Trophoblast cell (in vitro differentiated cells and primary cell): ENCODE results near the gene EME1.
"Not testable (repeated sequence)": the region's sequence is repeated elsewhere in the genome, so short reads cannot be mapped to it uniquely, and the experiment has no call there.

Experiments used
- DNase-seq, 2 donors: peaks; one replicate each; pipeline ENCODE4 v3.0.0-alpha.2; 2016
- H2AFZ ChIP-seq: 2 replicates; pipeline ENCODE4 v1.6.1; 2013; ENCODE audit warnings: low read length, moderate library complexity, mild to moderate bottlenecking; ENCODE audit not compliant: insufficient read depth, poor library complexity
- H2AK5ac ChIP-seq: 2 replicates; pipeline ENCODE4 v1.6.1; 2013; ENCODE audit warnings: mild to moderate bottlenecking, low read length
- H2BK120ac ChIP-seq: 2 replicates; pipeline ENCODE4 v1.6.1; 2013; ENCODE audit warnings: low read length, mild to moderate bottlenecking, moderate library complexity; ENCODE audit not compliant: insufficient read depth, poor library complexity
- H2BK12ac ChIP-seq: 2 replicates; pipeline ENCODE4 v1.6.1; 2013; ENCODE audit warnings: mild to moderate bottlenecking, low read length, moderate library complexity
- H2BK5ac ChIP-seq: 2 replicates; pipeline ENCODE4 v1.6.1; 2013; ENCODE audit warnings: low read length, low read depth, moderate library complexity, mild to moderate bottlenecking; ENCODE audit not compliant: poor library complexity
- H3K14ac ChIP-seq: 2 replicates; pipeline ENCODE4 v1.6.1; 2013; ENCODE audit warnings: mild to moderate bottlenecking, low read length
- H3K18ac ChIP-seq: 2 replicates; pipeline ENCODE4 v1.6.1; 2013; ENCODE audit warnings: mild to moderate bottlenecking, low read length
- H3K23ac ChIP-seq: 2 replicates; pipeline ENCODE4 v1.6.1; 2013; ENCODE audit warnings: low read length
- H3K27ac ChIP-seq: 2 replicates; pipeline ENCODE4 v1.5.1; 2013; ENCODE audit warnings: low read depth, mild to moderate bottlenecking, inconsistent platforms, low read length, moderate library complexity
- H3K27me3 ChIP-seq: 2 replicates; pipeline ENCODE4 v1.6.1; 2013; ENCODE audit warnings: inconsistent platforms, mild to moderate bottlenecking, low read length, moderate library complexity; ENCODE audit not compliant: insufficient read depth
- H3K36me3 ChIP-seq, 2 experiments: 1 replicate in 1 of 2; 2 replicates in 1 of 2; pipeline ENCODE4 v1.6.1; 2013; ENCODE audit warnings: low read length in 2 of 2, mild to moderate bottlenecking in 2 of 2, moderate library complexity in 1 of 2; ENCODE audit not compliant: insufficient read depth in 2 of 2, control insufficient read depth in 1 of 2
- H3K4ac ChIP-seq: 2 replicates; pipeline ENCODE4 v1.6.1; 2013; ENCODE audit warnings: low read depth, mild to moderate bottlenecking, low read length, moderate library complexity
- H3K4me1 ChIP-seq, 2 experiments: 1 replicate in 1 of 2; 2 replicates in 1 of 2; pipeline ENCODE4 v1.6.1; 2013; ENCODE audit warnings: low read length in 2 of 2, mild to moderate bottlenecking in 2 of 2, moderate library complexity in 1 of 2; ENCODE audit not compliant: insufficient read depth in 2 of 2, control insufficient read depth in 1 of 2
- H3K4me2 ChIP-seq: 2 replicates; pipeline ENCODE4 v1.6.1; 2013; ENCODE audit warnings: inconsistent platforms, mild to moderate bottlenecking, low read length, moderate library complexity
- H3K4me3 ChIP-seq: 2 replicates; pipeline ENCODE4 v1.5.1; 2013; ENCODE audit warnings: mild to moderate bottlenecking, low read depth, low read length, inconsistent platforms
- H3K79me1 ChIP-seq: one replicate; pipeline ENCODE4 v1.6.1; 2013; ENCODE audit warnings: low read length
- H3K79me2 ChIP-seq: 2 replicates; pipeline ENCODE4 v1.6.1; 2013; ENCODE audit warnings: low read length, mild to moderate bottlenecking; ENCODE audit not compliant: control insufficient read depth, insufficient read depth, poor library complexity
- H3K9ac ChIP-seq: 2 replicates; pipeline ENCODE4 v1.6.1; 2013; ENCODE audit warnings: mild to moderate bottlenecking, low read length
- H3K9me3 ChIP-seq: 2 replicates; pipeline ENCODE4 v1.6.1; 2013; ENCODE audit warnings: low read depth, mild to moderate bottlenecking, control low read depth, inconsistent platforms, low read length; ENCODE audit not compliant: insufficient read depth
- H4K12ac ChIP-seq: 2 replicates; pipeline ENCODE4 v1.6.1; 2013; ENCODE audit warnings: low read depth, mild to moderate bottlenecking, low read length, moderate library complexity
- H4K8ac ChIP-seq: 2 replicates; pipeline ENCODE4 v1.6.1; 2013; ENCODE audit warnings: low read depth, mild to moderate bottlenecking, low read length, moderate library complexity
- H4K91ac ChIP-seq: one replicate; pipeline ENCODE4 v1.6.1; 2013; ENCODE audit warnings: low read depth, mild to moderate bottlenecking, low read length, moderate library complexity
- whole genome bisulfite sequencing: extraction: QIAGEN DNeasy Blood & Tissue Kit; methylation state at CpG from one replicate; pipeline ENCODE4 v1.1.7; 2013; ENCODE audit warnings: missing lambda C conversion rate; ENCODE audit not compliant: insufficient read length, insufficient coverage; ENCODE audit errors: extremely low coverage; 5-methylcytosine and 5-hydroxymethylcytosine counted together

The EME1 gene

DNA sequence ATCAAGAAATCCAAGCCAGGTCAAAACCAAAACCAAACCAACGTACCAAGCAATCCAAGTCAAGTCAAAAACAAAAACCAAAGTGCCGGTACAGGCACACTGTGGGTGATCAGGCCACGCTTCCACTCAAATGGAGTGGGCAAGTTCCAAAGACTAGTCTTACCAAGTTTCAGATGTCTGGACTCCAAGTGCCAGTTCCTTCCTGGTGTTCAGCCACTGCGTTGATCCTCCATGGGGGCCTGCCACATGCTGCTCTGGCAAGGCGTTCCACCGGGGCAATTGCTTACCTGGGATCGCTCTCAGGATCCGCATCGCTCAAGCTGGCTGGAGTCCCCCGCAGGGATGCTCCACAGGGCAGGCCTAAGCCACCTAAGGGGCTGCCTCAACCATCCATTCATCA, 46.5 kb downstream of the EME1 start:
- H4K8ac ChIP-seq, H3K79me2 ChIP-seq, H3K14ac ChIP-seq, H2AK5ac ChIP-seq, H3K27ac ChIP-seq, H3K4ac ChIP-seq, H3K18ac ChIP-seq, H2BK5ac ChIP-seq, H3K4me3 ChIP-seq, H3K9ac ChIP-seq, H3K4me1 ChIP-seq, H4K12ac ChIP-seq, H3K4me2 ChIP-seq, H3K36me3 ChIP-seq, H2BK12ac ChIP-seq, H4K91ac ChIP-seq, H2BK120ac ChIP-seq, H3K9me3 ChIP-seq, H3K79me1 ChIP-seq, H2AFZ ChIP-seq, DNase-seq, H3K23ac ChIP-seq, H3K27me3 ChIP-seq: not testable (repeated sequence)
- WGBS: no CpG with 5 or more reads among the region's 10 CpGs

DNA sequence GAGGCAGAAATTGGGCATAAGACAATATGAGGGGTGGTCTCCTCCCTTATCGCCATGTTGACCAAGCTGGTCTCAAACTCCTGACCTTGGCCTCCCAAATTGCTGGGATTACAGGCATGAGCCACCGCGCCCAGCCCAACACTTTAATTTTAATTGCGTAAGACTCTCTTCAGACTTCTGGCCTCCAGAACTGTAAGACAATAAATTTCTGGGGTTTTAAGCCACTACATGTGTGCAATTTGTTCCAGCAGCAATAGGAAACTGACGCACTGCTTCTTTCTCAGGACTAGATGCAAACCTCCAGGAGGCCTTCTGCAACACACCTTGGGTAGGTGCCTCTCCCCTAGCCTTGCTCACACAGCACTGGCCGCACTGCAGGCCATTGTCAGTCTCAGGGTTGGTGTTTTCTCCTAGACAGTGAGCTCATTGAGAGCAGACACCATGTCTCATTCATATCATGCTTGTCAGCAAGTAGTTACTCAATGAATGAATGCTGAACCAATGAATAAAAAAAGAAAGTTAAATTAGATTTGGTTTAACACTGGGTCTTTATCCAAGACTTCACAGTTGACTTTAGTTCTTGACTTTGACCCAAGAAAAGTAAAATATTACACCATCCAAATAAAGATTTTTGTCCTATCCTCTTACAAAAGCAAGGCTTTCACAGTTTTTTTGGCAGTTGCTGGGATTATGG, 47.5 kb downstream of the EME1 start:
- no peak overlapping the region for H3K4me3 ChIP-seq
- H3K36me3 ChIP-seq: no peaks in the 10 kb centered on the region
- no peak overlapping the region for H3K18ac ChIP-seq
- no peak overlapping the region for H2BK5ac ChIP-seq
- H3K79me2 ChIP-seq: peaks cover 3% of the 10 kb centered on the region
- no peaks in the 10 kb centered on the region for H3K27me3 ChIP-seq
- no peak overlapping the region for H3K9ac ChIP-seq
- H3K9me3 ChIP-seq: no peaks in the 10 kb centered on the region
- H3K4me2 ChIP-seq: no peak overlapping the region
- H3K4ac ChIP-seq: no peak overlapping the region
- H4K8ac ChIP-seq: no peak overlapping the region
- H4K12ac ChIP-seq: no peak overlapping the region
- H3K14ac ChIP-seq: no peak overlapping the region
- no peak for DNase-seq
- H2BK12ac ChIP-seq: no peak overlapping the region
- no peak overlapping the region for H2BK120ac ChIP-seq
- no peak overlapping the region for H4K91ac ChIP-seq
- H3K27ac ChIP-seq: no peak overlapping the region
- no peak overlapping the region for H3K23ac ChIP-seq
- H3K79me1 ChIP-seq: peaks cover 14% of the 10 kb centered on the region
- no peak overlapping the region for H2AFZ ChIP-seq
- no CpG with 5 or more reads among the region's 6 CpGs for WGBS
- H2AK5ac ChIP-seq: no peak overlapping the region
- H3K4me1 ChIP-seq: peaks cover 20% of the 10 kb centered on the region in 2 experiments

DNA sequence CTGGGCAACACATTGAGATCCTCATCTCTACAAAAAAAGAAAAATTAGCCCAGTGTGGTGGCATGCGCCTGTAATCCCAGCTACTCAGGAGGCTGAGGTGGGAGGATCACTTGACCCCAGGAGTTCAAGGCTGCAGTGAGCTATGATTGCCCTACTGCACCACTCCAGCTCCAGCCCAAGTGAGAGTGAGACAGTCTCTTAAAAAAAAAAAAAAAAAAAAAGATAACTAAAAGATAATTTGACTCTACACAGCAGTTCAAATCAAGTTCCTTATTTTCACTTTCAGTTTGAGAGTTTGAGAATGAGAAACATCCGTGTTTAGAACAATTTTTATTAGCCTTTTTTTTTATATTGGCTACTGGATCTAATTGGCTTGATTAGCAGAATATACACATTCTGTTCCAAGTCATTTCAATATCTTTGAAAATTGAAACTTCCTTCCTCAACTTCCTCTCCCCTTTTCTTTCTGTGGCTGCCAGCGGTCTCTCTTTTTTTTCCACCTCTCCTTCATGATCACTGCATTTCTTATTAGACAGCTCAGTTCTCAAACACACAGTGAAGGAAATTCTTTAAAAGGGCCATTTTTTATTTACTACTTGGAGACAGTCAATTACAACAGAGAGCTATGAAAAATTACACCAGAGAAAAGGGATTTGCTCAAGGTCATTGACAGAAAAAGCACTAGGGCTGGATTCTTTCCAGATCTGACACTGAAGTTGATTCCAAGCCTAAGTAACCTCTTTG, 48.5 kb downstream of the EME1 start:
- WGBS: no CpG with 5 or more reads among the region's 3 CpGs
- Histone ChIP-seq H3K4me1 (peaks cover 22% of the 10 kb centered on the region in 2 experiments), H2AK5ac (no peak overlapping the region), H3K27me3 (no peaks in the 10 kb centered on the region), H3K23ac (no peak overlapping the region), H4K8ac (no peak overlapping the region), H2BK12ac (no peak overlapping the region), H3K4me2 (no peak overlapping the region), H3K27ac (no peak overlapping the region), H3K4ac (no peak overlapping the region), H2AFZ (no peak overlapping the region), H2BK120ac (no peak overlapping the region), H4K91ac (no peak overlapping the region), H3K14ac (no peak overlapping the region), H2BK5ac (no peak overlapping the region), H3K18ac (no peak overlapping the region), H4K12ac (no peak overlapping the region), H3K9ac (no peak overlapping the region), H3K79me2 (peaks cover 8% of the 10 kb centered on the region), H3K4me3 (no peak overlapping the region), H3K79me1 (peaks cover 19% of the 10 kb centered on the region), H3K36me3 (no peaks in the 10 kb centered on the region), H3K9me3 (no peaks in the 10 kb centered on the region)
- no peak for DNase-seq

DNA sequence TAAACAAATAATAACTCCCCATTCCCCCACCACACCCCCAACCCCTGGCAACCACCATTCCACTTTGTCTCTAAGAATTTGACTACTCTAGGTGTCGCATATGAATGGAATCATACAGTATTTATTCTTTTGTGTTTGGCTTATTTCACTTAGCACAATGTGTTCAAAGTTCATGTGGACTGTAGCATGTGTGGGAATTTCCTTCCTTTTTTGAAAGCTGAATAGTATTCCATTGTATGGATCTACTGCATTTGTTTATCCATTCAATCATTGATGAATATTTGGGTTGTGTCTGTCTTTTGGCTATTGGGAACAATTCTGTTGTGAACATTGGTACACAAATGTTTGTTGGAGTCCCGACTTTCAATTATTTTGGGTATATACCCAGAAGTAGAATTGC, 49.7 kb downstream of the EME1 start:
- H3K36me3 ChIP-seq: no peaks in the 10 kb centered on the region
- no peak overlapping the region for H3K18ac ChIP-seq
- H3K79me1 ChIP-seq: peaks cover 24% of the 10 kb centered on the region
- no peak overlapping the region for H2AFZ ChIP-seq
- H3K4me3 ChIP-seq: no peak overlapping the region
- no peak for DNase-seq
- WGBS: no CpG with 5 or more reads among the region's 2 CpGs
- no peak overlapping the region for H3K27ac ChIP-seq
- no peak overlapping the region for H3K14ac ChIP-seq
- H3K27me3 ChIP-seq: no peaks in the 10 kb centered on the region
- no peak overlapping the region for H4K12ac ChIP-seq
- no peak overlapping the region for H3K4me2 ChIP-seq
- H3K9ac ChIP-seq: no peak overlapping the region
- peaks cover 13% of the 10 kb centered on the region for H3K79me2 ChIP-seq
- H2BK5ac ChIP-seq: no peak overlapping the region
- H3K23ac ChIP-seq: no peak overlapping the region
- no peak overlapping the region for H4K91ac ChIP-seq
- peaks cover 25 to 32% of the 10 kb centered on the region in 2 experiments for H3K4me1 ChIP-seq
- H3K9me3 ChIP-seq: no peaks in the 10 kb centered on the region
- no peak overlapping the region for H2BK12ac ChIP-seq
- H4K8ac ChIP-seq: no peak overlapping the region
- no peak overlapping the region for H3K4ac ChIP-seq
- H2BK120ac ChIP-seq: no peak overlapping the region
- no peak overlapping the region for H2AK5ac ChIP-seq
